Osteoblast (primary cell): ENCODE measurements around the gene PPBP. TPM values are rescaled to one million over a fixed set of nuclear protein-coding genes. Genes with fewer than 3 reads are reported as not detected.
"Not testable (repeated sequence)": the region's sequence is repeated elsewhere in the genome, so short reads cannot be mapped to it uniquely, and the experiment has no call there.

Source experiments
- DNase-seq: peaks from one replicate; pipeline ENCODE4 v3.0.0; 2011; ENCODE audit warnings: low spot score, mixed read lengths; ENCODE audit not compliant: insufficient read length; ENCODE audit errors: missing footprints
- H2AFZ ChIP-seq: 2 replicates; pipeline ENCODE4 v1.6.0; 2011; ENCODE audit warnings: mild to moderate bottlenecking, low read length
- H3K27ac ChIP-seq: 2 replicates; pipeline ENCODE4 v1.5.1; 2011; ENCODE audit warnings: mild to moderate bottlenecking, low read depth, low read length, moderate library complexity
- H3K27me3 ChIP-seq: 2 replicates; pipeline ENCODE4 v1.6.0; 2012; ENCODE audit warnings: mild to moderate bottlenecking, control low read depth, inconsistent platforms, low read length, moderate library complexity; ENCODE audit not compliant: insufficient read depth
- H3K36me3 ChIP-seq: 2 replicates; pipeline ENCODE4 v1.5.1; 2011; ENCODE audit warnings: mild to moderate bottlenecking, low read length, control low read depth, moderate library complexity; ENCODE audit not compliant: insufficient read depth
- H3K4me1 ChIP-seq: 2 replicates; pipeline ENCODE4 v1.5.1; 2011; ENCODE audit warnings: mild to moderate bottlenecking, low read length, control low read depth, moderate library complexity; ENCODE audit not compliant: insufficient read depth
- H3K4me2 ChIP-seq: 2 replicates; pipeline ENCODE4 v1.6.0; 2011; ENCODE audit warnings: mild to moderate bottlenecking, low read length; ENCODE audit not compliant: insufficient read depth
- H3K4me3 ChIP-seq: fragments of 200-600 bp; sonication (generic); 3 replicates; pipeline ENCODE4 v1.5.1; 2012; ENCODE audit warnings: mild to moderate bottlenecking, low read length, inconsistent platforms; ENCODE audit not compliant: insufficient read depth
- H3K79me2 ChIP-seq: 2 replicates; pipeline ENCODE4 v1.6.0; 2012; ENCODE audit warnings: mild to moderate bottlenecking, low read length, control low read depth, inconsistent platforms; ENCODE audit not compliant: insufficient read depth
- H3K9me3 ChIP-seq: 2 replicates; pipeline ENCODE4 v1.5.1; 2011; ENCODE audit warnings: low read depth, low read length, control low read depth
- H4K20me1 ChIP-seq: 2 replicates; pipeline ENCODE4 v1.6.0; 2012; ENCODE audit warnings: mild to moderate bottlenecking, low read length, control low read depth; ENCODE audit not compliant: insufficient read depth
- total RNA-seq: library from RNA; depleted of rRNA; stranded (reverse); fragments of >200 nt; gene quantifications from 2 replicates; pipeline ENCODE4 v1.2.3, GENCODE V29; 2012
- TF ChIP-seq, protein P1 (sequence below): IDR thresholded peaks from 2 replicates; pipeline ENCODE4 v1.5.1; 2011; ENCODE audit warnings: mild to moderate bottlenecking, low read depth, low read length, moderate library complexity; ENCODE audit errors: extremely low read depth

The PPBP gene
- total RNA-seq, 1 donor: 0.36 TPM

DNA sequence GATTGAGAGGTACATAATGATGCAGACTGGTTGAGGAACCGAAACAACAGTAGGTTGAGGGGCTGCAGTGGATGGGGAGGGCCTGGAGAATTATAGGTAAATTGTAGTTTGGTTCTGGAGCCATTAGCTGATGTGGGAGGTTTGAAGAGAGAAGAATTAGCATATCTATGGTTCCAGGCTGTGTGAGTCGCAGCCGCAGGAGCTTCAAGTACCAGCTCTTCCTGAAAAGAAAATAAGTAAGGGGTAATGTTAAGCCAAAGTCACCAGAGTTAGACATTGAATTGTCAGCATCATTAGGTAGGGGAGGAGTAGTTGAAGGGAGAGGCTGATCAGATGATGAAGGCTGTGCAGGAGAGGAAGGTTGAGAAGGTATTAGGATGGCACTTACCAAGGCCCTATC lies 35.6 kb downstream of the PPBP start:
- TF ChIP-seq, protein P1, sequence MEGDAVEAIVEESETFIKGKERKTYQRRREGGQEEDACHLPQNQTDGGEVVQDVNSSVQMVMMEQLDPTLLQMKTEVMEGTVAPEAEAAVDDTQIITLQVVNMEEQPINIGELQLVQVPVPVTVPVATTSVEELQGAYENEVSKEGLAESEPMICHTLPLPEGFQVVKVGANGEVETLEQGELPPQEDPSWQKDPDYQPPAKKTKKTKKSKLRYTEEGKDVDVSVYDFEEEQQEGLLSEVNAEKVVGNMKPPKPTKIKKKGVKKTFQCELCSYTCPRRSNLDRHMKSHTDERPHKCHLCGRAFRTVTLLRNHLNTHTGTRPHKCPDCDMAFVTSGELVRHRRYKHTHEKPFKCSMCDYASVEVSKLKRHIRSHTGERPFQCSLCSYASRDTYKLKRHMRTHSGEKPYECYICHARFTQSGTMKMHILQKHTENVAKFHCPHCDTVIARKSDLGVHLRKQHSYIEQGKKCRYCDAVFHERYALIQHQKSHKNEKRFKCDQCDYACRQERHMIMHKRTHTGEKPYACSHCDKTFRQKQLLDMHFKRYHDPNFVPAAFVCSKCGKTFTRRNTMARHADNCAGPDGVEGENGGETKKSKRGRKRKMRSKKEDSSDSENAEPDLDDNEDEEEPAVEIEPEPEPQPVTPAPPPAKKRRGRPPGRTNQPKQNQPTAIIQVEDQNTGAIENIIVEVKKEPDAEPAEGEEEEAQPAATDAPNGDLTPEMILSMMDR: no peak
- H3K79me2 ChIP-seq: no peaks in the 10 kb centered on the region
- H3K4me3 ChIP-seq: no peak overlapping the region

GRCh38 chr4:73950376-73950920 lies 37.5 kb downstream of the PPBP start:
- not testable (repeated sequence) for H3K4me2 ChIP-seq, H3K9me3 ChIP-seq, H3K79me2 ChIP-seq, H3K27ac ChIP-seq, H4K20me1 ChIP-seq, H3K4me1 ChIP-seq, DNase-seq, H3K4me3 ChIP-seq, H3K27me3 ChIP-seq, H3K36me3 ChIP-seq, H2AFZ ChIP-seq

More for the DNA sequence above, 35.6 kb downstream of the PPBP start:
- Histone ChIP-seq H3K4me1 (no peaks in the 10 kb centered on the region), H3K27me3 (no peaks in the 10 kb centered on the region), H3K36me3 (no peaks in the 10 kb centered on the region), H3K4me2 (no peak overlapping the region), H2AFZ (no peak overlapping the region), H3K27ac (no peak overlapping the region), H4K20me1 (no peaks in the 10 kb centered on the region), H3K9me3 (no peaks in the 10 kb centered on the region)
- no peak for DNase-seq

DNA sequence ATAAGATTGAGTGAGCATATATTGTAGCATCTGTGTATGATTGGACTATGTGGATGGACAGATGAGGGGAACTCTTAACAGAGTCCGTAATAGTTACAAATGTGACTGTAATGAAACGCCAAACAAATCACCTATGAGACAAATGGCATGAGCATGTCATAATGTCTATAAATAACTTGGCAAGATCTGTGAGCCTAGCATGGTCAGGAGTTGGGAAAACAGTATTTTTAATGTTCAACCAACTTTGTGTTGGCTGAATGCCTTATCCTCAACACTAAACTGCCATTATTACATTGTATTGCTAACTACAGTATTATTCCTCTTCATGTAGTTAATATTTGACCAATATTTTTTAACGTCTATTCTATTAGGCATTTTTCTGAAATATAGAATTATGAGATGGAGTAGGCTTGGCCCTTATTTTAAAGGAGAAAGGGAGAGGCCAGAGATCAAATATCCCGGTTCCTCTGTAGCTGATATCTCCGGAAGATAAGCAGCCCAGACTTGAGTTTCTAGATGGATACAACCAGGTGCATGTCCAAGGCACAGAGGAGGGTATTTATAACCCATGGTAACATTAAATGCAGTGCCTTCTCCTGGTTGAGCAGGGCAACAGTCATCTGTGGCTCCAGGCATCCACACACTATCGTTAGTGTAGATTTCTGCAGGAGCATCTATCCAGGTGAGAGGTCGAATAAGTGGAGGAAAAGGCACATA lies 38.8 kb downstream of the PPBP start:
- no peaks in the 10 kb centered on the region for H3K9me3 ChIP-seq
- H3K4me3 ChIP-seq: no peak overlapping the region
- H3K27ac ChIP-seq: no peak overlapping the region
- H3K27me3 ChIP-seq: peaks cover 6% of the 10 kb centered on the region
- no peak for DNase-seq
- no peaks in the 10 kb centered on the region for H3K36me3 ChIP-seq
- peaks cover 2% of the 10 kb centered on the region for H3K4me1 ChIP-seq
- no peak overlapping the region for H3K4me2 ChIP-seq
- no peaks in the 10 kb centered on the region for H3K79me2 ChIP-seq
- no peak overlapping the region for H2AFZ ChIP-seq
- TF ChIP-seq, protein P1: no peak
- no peaks in the 10 kb centered on the region for H4K20me1 ChIP-seq

DNA sequence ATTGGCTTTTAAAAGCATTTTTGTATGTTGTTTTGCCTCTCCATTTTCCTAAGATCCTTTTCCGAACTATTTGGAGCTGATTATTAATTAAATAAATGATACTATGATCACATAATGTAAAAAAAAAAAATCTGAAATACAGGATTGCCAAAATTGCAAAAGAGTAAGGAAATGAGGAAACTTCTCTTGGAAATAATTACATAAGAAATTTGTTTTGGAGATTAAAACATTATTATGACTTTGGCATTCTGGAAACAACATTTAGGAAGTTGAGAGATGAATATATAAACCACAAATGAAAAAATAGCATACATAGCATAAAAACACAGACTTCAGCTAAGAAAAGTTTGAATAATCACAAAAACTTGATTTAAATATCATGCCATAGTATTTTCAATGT lies 39.7 kb downstream of the PPBP start:
- no peaks in the 10 kb centered on the region for H3K9me3 ChIP-seq
- no peak overlapping the region for H2AFZ ChIP-seq
- DNase-seq: no peak
- H3K27me3 ChIP-seq: peaks cover 13% of the 10 kb centered on the region
- no peak overlapping the region for H3K4me3 ChIP-seq
- H3K4me1 ChIP-seq: peaks cover 2% of the 10 kb centered on the region
- H3K4me2 ChIP-seq: no peak overlapping the region
- TF ChIP-seq, protein P1: no peak
- no peaks in the 10 kb centered on the region for H3K79me2 ChIP-seq
- no peaks in the 10 kb centered on the region for H3K36me3 ChIP-seq
- H3K27ac ChIP-seq: no peak overlapping the region
- no peaks in the 10 kb centered on the region for H4K20me1 ChIP-seq
